Fibroblast of skin of right quadriceps (primary cell): ENCODE data around the gene TMTC2.
"Not testable (repeated sequence)": the region's sequence is repeated elsewhere in the genome, so short reads cannot be mapped to it uniquely, and the experiment has no call there.

Experiments
- DNase-seq: peaks from one replicate; pipeline ENCODE4 v3.0.0-alpha.2; 2013

Gene TMTC2

DNA sequence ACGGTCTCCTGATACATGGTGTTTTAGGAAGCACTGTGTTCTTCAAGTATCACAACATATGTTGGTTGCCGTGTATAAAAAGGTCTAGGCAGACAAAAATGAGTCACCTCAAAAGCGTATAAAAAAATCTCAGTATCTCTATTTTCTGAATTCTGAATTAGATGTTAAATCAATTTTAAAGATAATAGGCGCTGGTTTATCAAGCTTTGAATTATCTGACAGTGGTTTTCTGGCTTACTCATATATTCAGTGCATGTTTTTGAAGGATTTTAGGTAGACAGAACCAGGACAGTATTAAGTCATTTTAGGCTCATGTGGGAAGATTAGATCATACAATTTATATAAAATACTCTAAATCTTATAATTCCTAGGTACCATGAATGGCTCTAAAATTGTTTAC, 110.8 kb downstream of the TMTC2 start:
- DNase-seq: no peak

DNA sequence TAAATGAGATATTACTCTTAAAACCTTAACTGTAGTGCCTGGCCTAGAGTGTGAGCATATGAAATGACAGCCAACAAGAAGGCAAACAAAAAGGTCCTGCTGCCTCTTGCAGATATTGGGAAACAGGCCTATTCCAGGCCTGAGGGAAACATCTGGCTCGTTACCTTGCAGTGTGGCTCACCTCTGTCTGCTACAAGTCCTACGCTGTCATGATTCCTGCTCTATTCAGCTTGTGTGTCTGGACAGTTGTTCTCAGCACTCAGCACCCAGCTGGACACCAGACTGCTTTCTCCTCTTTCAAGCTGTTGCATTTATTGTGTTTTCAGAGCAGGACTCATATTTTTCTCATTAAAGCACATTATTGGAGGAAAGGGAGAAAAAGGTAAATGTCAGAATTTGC, 113.5 kb downstream of the TMTC2 start:
- DNase-seq: no peak

DNA sequence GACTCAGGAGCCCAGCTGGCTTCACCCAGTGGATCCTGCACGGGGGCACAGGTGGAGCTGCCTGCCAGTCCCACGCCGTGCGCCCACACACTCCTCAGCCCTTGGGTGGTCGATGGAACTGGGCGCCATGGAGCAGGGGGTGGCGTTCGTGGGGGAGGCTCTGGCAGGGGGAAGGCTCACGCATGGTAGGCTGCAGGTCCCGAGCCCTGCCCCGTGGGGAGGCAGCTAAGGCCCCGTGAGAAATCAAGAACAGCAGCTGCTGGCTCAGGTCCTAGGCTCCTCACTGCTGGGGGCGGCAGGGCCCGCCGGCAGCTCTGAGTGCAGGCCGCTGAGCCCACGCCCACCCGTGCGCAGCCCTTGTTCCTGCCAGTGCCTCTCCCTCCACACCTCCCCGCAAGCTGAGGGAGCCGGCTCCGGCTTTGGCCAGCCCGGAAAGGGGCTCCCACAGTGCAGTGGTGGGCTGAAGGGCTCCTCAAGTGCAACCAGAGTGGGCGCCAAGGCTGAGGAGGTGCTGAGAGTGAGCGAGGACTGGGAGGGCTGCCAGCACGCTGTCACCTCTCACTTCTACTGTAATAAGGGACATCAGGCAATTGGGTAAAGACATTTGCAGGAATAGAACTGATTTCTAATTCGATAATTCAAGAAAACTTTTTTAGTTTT, 115.4 kb downstream of the TMTC2 start:
- no peak for DNase-seq

DNA sequence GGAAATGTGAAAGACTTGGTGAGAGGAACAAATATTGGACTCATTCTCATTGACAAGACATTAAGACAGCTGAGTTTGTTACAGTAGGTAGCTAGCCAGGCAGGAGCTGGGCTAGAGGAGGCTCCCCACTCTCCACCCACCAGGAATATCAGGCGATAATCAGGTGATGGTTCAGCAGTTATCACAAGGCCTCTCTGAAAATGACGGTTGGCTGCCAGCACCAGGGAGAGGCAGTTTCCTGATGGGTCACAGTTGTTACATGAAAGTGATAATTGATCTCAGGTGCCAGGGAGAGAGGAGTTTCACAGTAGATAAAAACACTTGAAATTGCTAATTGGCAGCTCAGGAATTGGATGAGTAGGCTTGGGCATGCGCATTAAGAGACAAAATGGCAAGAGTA, 116.5 kb downstream of the TMTC2 start:
- no peak for DNase-seq

DNA sequence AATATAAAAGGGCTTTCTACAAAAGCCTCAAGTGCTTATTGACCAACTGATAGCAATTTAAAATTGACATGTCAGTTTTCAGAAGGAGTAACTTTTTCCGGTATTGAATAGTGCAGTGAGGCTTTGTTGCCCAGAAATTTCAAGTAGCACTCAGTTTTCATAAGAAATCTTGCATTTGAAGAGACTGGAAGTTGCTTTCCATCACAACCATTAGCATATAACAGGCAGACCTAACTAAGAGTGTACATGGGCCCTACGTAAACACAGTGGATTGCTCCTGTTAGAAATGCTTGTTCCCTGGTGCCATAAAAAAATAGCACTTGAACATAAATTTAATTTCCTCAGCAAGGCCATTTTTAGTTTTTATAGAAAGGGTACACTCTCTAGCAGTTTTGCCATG, 117.9 kb downstream of the TMTC2 start:
- DNase-seq: no peak

DNA sequence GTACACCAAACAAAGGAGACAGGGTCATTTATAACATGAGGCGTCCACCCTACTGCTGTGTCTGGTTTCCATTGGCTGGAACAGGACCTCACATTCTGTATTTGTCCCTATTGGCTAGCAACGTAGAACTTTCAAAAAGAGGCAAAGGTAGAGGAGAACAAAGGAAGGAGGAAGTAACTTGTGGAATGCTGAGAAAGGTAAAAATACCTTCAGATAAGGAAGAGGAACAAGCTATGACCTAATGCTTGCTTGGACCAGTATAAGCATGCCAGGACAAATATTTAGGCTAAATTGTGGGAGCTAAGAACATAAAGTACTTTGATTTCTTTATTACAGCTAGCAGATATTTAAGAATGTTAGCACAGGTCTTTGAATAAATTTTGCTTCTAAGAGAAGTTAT, 118.3 kb downstream of the TMTC2 start:
- DNase-seq: not testable (repeated sequence)

DNA sequence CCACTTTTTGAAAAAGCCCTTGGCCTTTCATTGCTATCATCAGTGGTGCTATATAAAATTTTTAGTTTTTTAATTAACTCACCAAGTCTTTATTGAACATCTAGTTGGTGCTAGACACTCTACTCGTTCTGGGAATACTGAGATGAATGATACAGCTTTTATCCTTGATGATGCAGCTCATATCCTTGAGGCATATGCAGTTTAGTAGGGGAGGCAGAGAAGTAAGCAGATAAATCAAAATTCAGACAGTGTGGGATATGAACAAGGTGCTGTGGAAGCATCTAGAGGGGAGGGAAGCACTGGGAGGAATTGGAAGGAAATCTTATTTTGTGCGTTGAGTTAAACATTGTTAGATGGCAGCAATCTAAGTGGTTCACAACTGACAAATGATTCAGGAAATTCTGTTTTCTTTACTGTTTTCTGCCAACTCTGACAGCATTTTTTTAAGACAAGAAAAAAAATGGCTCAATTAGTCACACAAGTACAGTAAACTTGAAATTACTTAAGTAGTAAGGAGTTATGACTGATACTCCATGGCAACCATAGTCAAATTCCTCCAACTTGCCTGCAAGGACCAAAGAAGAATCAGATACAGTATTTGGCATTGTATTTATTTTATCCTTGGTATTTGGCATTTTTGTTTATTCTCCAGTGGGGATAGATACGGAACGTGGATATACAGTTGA, 119.2 kb downstream of the TMTC2 start:
- DNase-seq: peak; percentile 22

DNA sequence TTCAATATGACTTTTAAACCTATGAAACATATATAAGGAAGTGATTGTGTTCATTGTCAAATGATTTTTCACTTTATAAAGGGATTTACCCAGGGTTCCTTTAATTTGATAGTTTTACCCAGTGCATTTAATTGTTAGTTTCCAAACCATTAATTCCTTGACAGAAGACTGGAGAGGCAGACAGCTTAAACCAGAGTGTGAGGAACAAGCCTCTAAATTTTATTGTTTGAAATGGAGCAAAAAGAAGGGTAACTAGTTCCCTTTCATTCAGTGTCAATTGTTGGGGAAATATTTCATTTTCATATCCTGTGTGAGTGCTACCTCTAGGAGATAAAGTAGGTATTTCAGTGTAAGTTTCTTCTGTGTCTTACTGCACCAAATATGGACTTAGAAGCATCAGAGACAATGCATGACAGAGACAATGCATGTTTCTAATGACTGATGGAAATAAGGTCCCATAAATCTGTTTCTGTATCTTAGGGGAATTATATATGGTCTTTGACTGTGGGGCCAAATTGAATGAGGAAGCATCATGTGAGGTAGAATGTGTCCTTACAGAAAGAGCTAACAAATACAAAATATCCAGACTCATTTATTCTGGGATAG, 120.5 kb downstream of the TMTC2 start:
- DNase-seq: no peak

DNA sequence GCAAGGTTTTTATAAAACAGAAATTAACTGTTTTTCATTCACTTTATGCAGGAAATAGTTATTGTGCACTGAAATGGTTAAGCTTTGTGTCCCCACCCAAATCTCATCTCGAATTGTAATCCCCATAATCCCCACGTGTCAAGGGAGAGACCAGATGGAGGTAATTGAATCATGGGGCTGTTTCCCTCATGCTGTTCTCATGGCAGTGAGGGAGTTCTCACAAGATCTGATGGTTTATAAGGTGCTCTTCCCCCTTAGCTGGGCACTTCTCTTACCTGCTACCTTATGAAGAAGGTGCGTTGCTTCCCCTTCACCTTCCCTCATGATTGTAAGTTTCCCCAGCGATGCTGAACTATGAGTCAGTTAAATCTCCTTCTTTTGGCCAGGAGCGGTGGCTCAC, 123.9 kb downstream of the TMTC2 start:
- no peak for DNase-seq

DNA sequence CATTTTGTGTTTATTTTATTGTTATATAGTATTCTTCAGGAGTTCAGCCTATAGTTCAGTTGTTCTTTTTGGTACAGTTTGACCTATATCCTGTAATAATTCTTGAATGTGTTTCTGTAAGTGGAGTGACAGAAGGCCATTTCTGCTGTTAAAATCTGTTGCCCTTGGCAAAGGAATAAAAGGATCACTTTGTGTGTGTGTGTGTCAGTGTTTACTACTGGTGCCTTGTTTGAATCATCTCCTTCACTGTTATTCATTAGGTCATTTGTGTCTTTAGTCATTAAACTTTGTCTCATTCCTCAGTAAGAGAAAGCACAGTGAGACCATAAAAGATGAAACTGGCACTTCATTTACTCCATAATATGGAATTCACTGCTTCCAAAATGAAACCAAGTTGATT, 130.7 kb downstream of the TMTC2 start:
- DNase-seq: no peak

DNA sequence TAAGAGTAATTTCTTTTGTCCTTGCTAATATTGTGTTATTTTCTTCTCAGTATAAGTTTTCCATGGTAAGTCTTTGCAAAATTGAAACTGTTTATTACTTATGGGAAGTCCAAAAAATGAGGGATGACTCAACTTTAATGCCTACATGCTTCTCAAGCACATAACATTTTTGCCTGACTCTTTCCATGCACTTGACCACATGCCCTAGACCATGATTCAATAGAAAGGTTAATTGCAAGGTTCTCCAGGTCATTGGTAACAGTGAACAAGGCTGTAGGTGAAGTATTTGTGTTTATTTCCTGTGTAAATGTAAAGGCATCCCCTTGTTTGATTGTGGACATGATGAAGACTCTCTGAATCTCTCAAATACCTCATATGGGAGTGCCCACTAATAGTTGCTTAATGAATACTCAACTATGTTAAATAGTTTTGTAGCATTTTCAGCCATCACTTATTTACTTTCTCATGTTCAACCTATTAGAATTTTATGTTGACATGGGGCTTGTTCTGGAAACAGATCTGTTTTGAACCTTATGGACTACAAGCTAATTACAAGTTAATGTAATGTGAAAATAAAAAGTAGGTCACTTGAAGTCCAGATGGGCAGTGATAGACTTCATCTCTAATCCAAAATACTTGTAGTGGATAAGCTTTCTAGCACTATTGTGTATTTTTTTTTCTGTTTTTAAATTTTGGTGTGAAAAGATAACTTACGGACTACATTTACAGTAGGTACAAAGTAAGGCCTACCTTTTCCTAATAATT, 131.7 kb downstream of the TMTC2 start:
- no peak for DNase-seq

DNA sequence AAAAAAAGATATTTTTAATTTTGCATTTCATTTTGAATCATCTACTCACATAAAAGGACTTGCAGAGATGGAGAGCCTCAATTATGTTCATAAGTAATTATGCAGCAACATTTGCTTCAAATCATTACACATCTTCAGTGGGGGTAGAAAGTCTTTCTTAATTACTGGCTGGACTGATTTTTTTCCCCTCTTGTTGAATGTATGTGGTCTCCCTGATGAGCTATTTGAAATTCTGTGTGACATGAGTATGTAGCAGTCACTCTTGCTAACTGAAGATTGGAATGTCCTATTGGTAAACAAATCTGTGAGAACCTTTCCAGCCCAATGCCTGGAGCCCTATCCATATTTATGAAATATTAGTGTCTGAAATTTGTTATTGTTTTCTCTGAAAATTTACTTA, 139.8 kb downstream of the TMTC2 start:
- no peak for DNase-seq

DNA sequence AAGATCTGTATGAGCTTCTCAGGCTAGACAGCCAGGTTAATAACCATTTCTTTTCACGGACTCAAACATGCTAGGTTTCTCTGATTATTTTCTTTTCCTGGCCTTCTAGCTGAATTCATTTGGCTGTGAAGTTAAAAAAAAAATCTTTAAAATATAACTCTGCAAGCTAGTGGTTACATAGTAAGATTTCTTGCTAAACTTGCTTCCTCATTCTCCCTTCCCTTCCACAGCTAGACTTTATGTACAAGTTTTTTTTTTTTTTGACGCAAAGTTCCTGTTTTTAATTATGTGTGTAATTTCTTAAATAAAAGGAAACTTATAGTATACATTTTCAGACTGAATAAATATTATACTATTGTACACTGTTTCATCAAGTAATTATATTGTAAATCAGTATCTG, 145.4 kb downstream of the TMTC2 start:
- DNase-seq: no peak

DNA sequence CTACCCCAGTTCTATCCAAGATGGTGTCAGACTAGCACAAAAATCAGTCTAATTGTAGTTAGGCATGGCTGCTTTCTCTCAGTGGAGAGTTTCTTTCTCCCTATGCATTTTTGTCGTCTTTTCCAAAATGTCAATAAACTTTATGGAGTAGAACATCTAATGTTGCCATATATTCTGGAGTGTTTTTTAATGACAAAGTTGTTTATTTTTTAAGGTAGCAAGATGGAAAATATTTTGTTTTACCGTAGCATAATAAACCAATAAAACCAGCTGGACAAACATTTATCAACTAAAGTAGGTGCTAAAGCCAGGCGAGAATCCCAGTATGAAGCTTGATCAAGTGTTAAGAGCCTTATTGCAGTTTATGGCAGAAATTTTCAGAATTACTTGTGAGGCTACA, 146.3 kb downstream of the TMTC2 start:
- DNase-seq: no peak

DNA sequence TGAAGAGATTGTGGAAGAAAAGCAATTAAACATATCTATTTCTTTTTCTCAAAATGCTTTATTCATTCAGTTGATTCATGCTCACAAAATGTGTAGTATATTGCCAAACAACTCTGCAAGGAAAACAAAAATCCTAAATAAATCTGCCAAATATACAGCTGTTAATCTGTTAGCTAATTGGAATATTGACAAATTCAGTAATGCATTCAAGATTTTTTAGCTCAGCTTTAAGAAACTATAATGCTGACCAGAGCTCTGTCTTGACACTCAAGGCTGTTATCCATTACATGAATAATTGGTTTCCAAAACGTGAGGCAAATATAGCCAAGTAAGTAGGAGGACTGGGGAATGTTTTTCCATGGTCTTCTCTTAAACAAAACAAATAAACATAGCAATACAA, 146.8 kb downstream of the TMTC2 start:
- DNase-seq: peak; percentile 37

DNA sequence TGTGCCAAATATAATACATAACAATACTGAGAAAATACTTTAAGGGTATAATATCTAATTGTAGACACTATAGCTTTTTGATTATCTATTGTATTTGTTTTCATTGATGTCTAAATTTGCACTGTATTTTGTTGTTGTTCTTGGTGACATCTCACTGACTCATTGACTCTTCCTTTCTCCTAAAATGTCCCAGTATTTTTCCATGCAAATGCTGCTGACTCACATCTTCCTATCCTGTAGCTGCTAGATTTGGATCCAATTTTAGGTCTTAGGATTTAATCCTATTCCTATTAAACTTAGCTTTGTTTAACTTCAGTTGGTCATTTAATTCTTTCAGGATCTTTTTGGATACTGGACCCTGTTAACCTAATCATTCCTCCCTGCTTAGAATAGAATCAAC, 148.5 kb downstream of the TMTC2 start:
- peak; percentile 56 for DNase-seq

DNA sequence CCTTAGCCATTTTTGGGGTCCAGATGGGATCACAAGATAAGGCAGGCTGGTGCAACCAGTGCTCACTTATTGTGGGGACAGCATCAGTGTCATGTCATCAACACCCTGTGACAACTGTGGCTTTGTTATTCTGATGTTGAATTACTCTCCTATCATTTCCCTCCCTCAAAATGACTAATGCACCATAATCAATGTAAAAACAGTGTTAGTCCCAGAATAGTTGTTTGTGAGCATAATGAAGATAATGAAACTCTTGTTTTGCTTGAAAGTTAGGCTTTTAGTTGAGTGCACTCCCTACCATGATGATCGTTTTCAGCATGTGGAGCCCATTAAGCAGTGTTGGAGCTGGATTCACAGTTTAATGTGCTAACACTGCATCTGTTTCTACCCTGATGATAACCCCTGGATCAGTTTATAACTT, 151.4 kb downstream of the TMTC2 start:
- DNase-seq: no peak

DNA sequence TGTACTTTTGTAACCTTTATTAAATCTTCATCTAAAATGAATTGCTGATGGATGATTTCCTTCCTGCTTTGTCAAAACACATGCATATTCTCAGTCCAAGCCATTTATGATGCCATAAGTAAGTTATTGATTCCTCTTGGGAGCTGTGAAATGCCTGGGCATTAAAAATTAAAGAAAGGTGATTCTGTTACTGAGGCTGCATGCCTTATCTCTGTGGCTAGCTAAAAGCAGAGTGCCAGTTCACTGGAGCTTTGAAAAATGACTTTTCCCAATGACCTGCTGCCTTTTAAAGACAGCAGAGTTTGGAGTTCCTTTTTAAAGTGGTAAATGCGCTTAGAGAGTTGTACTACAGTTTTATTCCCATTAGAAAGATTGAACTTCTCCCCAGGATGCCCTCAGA, 152.1 kb downstream of the TMTC2 start:
- DNase-seq: no peak

DNA sequence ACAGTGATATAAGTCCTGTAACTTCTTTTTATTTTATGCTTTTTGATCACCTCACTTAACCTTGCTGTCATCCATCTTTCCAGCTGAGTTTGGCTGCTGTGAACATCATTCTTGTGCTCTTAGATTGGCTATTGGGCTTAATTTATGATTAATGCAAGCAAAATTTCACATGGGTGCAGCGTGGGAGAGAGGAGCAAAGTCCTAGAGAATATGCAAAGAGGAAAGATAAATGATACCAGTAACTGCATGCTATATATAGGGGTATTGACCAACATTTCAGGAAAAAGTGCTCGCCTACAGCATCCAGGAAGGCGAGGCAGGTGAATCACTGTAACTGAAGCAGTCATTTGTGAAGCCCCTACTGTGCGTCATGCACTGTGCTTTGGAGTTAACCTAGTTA, 153.1 kb downstream of the TMTC2 start:
- no peak for DNase-seq

DNA sequence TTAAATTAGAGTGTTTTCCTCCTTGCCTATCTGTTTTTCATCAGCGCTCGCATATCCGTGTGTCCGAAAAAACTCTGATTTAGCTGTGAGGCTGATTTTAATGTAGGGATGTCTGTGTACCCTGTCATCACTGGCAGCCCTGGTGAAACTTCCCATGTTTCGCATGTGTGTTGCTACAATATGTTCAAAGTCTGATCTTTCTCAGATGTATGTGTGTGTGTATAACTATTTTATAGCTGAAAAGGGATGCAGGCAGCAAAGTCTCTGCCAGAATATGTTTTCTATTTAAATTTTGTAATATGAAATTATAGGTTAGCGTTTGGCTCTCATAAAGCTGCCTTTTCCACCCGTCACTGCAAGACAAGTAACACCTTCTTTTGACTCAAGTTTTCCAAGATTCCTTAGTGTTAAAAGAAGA, 154.8 kb downstream of the TMTC2 start:
- no peak for DNase-seq

DNA sequence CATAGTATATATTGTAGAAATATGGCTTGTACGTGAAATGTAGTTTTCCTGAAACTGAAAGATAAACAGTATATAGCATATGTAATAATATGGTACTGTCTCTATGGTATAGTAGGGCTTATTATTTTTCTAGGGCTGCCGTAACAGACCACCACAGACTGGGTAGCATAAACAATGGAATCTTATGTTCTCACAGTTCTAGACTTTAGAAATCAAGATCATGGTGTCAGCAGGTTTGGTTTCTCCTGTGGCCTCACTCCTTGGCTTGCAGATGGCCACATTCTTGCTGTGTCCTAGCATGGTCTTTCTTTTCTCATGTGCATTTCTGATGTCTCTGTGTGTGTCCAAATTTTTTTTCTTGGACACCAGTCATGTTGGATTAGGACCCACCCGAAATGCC, 155.8 kb downstream of the TMTC2 start:
- DNase-seq: no peak

DNA sequence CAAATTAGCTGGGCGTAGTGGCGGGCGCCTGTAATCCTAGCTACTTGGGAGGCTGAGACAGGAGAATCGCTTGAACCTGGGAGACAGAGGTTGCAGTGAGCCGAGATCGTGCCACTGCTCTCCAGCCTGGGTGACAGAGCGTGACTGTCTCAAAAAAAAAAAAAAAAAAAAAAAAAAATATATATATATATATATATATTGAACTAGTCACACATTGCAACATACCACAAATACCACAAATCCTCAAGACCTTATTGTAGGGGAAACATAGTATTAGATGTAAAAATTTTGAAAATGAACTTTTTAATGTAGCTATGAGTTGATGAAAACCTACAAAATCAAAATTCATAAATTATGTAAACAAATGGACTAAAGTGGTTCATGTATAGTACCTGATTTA, 158.4 kb downstream of the TMTC2 start:
- DNase-seq: not testable (repeated sequence)

DNA sequence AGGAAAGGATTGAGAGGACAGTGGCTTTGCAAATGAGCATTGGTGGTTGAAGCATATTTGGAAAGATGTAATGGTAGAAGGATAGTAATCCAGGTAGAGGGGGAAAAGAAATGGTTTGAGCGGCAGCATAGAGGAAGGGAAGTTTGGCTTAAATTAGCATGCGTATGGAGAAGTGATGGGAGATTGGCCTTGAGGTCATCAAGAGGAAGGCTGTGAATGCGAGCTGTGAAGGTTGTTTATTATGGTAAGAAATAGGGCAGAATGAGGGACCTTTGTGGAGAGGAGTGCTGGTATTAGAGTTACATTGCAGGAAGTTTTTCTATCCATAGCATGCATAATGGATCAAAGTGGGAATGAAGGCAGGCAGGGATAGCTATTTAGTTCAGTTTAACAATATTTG, 162.1 kb downstream of the TMTC2 start:
- DNase-seq: no peak

DNA sequence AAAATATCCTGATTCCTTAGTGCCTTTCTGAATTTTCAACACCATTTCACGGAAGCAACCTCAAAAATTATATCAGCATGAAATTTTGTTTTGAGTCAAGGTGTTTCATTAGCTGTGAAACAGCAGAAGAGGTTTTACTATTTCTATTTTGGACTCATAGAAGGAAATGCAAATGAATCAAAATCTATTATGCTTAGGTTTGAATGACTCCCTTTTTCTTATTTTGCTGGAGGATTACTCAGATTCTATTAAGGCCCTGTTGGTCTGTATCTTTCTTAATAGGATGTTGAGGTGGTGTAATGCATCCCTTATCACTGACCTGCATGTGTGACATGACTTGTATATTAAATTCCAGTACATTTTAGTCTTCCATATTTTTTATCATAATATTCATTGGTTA, 165.8 kb downstream of the TMTC2 start:
- no peak for DNase-seq
